C1 segment of cervical spinal cord (tissue), 14 donors: ENCODE results near the gene IL23A.
"Not testable (repeated sequence)": the region's sequence is repeated elsewhere in the genome, so short reads cannot be mapped to it uniquely, and the experiment has no call there.

Source experiments
- DNase-seq, 14 donors: peaks; one replicate each; lab custom pipeline; 2025; lab: John Stamatoyannopoulos, UW

IL23A gene, protein sequence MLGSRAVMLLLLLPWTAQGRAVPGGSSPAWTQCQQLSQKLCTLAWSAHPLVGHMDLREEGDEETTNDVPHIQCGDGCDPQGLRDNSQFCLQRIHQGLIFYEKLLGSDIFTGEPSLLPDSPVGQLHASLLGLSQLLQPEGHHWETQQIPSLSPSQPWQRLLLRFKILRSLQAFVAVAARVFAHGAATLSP

DNA sequence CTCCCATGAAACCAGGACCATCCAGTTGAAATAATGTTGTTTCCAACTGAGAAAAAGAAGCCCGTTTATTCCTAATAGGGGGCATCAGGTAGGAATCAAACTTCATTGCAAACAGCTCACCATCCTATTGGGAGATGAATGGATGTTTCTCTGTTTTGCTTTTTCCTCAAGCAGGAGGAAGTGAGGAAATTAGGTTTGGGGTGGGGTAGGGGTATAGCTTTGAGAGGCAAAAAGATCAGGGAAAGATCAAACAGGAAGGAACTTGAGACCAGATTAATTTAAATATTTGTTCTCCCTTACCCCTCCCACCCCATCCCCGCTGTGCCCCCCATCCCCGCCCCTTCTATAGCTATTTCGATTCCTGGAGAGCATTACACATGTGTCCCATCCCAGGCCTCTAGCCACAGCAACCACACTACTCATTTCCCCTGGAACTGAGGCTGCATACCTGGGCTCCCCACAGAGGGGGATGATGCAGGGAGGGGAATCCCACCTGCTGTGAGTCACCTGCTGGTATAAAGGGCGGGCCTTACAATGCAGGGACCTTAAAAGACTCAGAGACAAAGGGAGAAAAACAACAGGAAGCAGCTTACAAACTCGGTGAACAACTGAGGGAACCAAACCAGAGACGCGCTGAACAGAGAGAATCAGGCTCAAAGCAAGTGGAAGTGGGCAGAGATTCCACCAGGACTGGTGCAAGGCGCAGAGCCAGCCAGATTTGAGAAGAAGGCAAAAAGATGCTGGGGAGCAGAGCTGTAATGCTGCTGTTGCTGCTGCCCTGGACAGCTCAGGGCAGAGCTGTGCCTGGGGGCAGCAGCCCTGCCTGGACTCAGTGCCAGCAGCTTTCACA, at the start of gene IL23A:
Gene IL23A (plus strand): TSS at position 577 of the 850 bp plus-strand sequence. CDS start 161 bp downstream, at position 738.
- DNase-seq, result no peak

DNA sequence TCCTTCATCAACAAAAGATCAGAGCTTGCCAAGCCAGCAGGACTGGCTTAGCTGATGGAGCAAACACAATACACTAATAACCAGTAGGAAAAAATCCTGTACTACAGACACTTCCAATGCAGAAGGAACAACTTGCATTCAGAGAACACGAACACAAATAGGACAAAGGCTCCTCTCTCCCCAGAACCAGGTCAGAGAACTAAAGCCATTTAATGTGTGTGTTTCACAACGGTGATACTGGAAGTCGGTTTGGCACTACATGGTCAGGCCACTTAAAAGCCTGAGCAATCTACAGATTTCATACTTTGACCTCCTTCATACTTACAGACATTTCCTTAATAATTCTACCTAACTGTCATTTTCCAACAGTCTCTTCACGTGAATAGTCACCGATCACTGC, 44.9 kb upstream of the IL23A start:
- DNase-seq, result no peak

DNA sequence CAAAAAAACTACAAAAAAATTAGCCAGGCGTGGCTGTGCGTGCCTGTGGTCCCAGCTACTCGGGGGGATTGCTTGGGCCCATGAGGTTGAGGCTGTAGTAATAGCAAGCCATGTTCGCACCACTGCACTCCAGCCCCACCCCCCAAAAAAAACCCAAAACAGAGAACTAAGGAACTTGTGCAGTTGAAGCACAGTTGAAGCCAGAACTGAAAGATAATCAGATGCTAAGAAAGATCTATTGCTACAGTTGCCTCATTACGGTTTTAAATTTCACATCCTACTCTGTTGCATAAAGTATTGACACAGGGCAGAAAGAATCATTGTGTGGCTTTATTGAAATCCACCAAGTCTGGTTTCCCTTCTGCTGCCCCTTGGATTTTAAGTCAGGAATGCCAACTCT, 42.4 kb upstream of the IL23A start:
- no peak for DNase-seq

DNA sequence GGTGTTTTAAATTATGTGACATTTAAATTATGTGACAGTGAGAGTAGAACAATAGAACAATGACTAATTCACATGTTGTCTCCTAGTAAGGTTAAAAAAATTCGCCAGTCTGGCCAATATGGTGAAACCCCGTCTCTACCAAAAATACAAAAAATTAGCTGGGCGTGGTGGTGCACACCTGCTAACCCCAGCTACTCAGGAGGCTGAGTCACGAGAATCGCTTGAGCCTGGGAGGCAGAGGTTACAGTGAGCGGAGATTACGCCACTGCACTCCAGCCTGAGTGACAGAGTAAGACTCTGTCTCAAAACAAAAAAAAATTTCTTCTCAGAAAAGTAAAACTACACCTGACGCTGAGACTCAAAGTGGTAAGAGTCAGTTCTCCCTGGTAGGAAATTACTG, 41.3 kb upstream of the IL23A start:
- DNase-seq, result no peak

DNA sequence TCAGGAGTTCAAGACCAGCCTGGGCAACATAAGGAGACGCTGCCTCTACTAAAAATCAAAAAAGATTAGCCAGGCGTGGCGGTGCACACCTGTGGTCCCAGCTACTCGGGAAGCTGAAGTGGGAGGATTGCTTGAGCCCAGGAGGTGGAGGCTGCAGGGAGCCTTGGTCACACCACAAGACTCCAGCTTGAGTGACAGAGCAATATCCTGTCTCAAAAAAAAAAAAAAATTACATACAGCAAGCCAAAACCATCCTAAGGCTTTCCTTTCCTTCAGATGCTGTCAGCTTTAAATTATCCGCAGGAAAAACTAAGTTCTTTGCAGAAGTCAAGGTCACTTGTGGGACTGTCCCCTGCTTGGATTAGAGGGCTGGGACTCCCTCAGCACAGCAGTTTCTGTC, 39.9 kb upstream of the IL23A start:
- no peak for DNase-seq

DNA sequence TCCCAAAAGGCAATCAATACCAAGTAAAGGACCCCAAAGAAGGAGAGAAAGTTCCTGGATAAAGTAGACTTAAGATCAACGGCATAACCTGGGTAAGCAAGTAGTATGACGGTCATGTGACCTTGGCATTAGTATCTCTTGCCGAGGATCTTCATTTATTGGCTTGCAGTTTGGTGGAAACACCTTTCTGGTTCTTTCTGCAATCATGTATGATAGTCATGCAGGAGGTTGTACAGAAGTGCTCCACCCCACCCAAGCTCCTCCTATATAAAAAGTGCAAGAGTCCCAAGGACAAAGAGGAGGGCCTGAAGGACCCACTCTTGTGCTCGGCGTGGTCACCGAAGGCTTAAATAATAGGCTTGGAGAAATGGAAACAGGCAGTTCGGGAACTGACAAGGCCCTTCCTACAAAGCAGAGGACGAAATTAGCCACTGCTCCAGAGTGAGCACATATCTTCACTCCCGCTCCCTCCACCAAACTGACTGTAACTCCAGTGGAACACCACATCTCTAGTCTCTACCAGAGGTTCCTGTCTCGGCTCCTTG, 39.3 kb upstream of the IL23A start:
- peak in 2 of 14 donors; percentile 46 to 71 for DNase-seq

DNA sequence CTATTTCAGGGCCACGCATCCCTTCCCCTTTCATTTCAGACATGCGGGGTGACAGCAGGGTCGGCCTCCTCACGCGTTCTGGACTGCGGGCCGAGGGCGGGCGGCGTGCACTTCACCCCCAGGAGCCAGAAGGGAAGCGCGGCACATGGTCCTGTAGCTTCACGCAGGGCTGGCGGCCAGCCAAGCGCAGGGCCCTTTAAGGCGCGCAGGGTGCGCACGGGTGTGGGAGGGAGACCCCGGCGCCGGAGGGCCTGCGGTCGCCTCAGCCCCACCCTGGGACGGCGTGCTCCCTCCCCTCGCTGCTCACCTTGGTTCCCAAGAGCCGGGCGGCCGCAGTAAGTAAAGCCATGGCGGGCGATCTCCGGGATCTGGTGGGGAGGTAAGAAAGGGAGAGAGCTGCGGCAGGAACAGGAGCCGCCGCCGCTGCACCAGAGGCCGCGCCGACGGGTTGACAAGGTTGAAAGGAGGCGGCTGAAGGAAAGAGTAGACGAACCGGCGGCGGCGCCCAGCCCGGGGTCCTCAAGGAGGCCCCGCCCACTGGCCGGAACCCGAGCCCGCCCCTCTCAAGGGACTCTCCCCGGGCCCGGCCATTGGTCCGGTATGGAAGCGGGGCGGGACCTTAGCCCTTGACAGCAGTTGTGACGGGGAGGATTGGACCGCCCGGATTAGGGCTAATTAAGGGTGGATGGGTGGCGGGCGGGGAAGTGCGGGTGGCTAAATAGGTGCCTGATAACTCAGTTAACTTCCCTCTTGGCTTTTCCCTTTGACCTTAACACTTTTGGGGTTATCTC, 38.6 kb upstream of the IL23A start, which contains the start of gene CS:
Gene CS (minus strand): TSS at position 478 of the 791 bp plus-strand sequence. CDS start 129 bp downstream, at position 349.
- peak; percentile 56 to 97 (median 91) for DNase-seq

DNA sequence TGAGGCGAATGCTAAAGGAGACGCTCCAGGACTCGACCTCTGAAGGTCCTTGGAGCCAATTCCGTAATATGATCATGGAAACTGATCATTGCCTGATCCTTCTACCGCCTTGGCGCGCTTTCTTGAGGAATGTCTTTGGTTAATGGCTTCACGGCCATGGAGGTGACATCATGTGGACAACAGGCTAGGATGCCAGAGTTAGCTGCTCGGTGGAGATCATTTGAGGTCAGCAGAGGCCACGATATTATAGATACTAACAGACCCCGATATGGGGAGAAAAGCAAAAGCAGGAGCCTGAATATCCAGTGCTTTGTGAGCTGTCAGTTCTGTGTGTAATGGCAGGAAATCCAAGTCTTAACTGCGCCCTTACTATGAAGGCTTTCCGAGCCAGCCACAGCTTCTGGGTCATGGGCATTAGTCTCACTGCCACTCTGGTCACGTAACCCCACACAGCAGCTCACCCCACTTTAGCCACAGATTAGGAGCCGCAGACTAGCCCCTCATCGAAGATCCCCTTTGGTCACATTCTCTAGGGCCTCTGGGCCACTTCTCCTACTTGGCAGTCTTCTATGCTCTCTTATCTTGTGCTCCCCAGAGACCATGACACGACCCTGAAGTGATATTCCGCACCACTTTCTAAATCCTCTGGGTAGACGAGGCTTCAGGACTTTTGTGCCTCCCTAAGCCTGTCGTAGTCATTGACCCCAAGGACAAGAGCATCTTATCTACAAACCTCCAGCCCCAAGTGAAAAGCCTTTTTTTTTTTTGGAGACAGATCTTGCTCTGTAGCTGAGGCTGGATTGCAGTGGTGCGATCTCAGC, 37.8 kb upstream of the IL23A start:
- no peak for DNase-seq

DNA sequence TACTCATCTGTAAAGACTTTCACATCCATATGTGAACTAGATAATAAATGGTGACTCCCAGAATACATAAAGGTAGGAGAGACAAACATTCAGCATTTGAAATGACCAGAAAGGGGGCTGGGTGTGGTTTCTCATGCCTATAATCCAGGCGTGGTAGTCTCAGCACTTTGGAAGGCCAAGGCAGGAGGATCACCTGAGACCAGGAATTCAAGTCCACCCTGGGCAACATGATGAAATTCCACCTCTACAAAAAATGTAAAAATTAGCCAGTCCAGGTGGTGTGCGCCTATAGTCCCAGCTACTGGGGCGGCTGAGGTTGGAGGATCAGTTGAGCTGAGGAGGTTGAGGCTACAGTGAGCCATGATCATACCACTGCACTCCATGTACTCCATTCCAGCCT, 34.4 kb upstream of the IL23A start:
- no peak for DNase-seq

DNA sequence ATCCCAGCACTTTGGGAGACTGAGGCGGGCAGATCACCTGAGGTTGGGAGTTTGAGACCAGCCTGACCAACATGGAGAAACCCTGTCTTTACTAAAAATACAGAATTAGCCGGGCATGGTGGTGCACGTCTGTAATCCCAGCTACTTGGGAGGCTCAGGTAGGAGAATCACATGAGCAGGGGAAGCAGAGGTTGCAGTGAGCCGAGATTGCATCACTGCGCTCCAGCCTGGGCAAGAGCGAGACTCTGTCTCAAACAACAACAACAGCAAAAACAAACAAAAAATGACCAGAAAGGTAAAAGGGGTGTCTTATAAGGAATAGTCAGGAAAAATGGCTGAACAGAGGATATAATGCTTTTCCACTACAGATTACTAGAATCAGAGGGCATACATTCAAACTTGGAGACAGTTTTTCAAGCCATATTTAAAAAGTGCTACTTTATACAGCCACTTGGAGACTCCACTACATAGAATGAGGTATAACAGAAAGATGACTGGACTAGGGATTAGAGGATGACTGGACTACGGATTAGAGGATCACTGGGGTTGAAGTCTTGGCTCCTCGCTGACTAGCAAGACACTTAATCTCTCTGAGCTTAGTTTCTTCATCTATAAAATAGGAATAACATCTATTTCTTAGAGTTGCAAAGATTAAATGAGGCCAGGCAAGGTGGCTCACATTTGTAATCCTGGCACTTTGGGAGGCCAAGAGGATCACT, 33.7 kb upstream of the IL23A start:
- DNase-seq, result no peak

DNA sequence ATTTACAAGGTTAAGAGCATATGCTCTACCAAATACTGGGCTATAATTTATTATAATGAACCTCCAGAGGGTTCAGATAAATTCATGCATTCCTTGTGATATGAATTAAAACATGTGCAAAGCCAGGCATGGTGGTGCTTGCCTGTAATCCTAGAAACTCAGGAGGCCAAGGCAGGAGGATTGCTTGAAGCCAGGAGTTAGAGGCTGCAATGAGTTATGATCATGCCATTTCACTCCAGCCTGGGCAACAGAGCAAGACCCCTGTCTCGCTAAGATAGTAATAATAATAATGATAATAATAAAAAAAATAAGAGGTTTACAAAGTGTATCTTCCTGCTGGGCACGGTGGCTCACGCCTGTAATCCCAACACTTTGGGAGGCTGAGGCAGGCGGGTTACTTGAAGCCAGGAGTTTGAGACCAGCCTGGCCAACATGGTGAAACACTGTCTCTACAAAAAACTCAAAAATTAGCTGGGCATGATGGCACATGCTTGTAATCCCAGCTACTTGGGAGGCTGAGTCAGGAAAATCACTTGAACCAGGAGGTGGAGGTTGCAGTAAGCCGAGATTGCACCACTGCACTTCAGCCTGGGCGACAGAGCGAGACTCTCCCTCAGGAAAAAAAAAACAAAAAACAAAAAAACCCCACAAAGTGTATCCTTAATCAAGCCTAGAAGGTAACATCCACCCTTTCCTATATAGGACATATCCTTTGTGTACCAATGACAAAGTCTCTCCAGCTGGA, 31.3 kb upstream of the IL23A start:
- DNase-seq, result no peak

DNA sequence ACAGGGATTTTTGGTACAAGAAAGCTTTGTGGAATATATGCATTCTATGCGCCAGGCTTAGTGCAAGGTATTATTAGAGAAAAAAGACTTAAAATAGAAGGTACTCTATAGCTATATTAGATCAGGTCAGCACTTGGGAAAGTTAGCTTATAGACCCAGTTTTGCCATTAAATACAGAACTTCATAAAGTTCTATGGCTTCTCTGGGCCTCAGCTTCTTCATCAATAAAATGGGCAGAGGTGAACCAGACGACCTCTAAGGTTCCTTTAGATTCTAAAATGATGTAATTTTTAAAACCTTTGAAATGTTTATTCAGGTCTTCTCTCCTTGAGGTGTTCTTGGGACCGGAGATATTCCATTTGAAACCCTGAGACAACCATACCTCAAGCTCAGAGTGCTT, 30.0 kb upstream of the IL23A start:
- no peak for DNase-seq

DNA sequence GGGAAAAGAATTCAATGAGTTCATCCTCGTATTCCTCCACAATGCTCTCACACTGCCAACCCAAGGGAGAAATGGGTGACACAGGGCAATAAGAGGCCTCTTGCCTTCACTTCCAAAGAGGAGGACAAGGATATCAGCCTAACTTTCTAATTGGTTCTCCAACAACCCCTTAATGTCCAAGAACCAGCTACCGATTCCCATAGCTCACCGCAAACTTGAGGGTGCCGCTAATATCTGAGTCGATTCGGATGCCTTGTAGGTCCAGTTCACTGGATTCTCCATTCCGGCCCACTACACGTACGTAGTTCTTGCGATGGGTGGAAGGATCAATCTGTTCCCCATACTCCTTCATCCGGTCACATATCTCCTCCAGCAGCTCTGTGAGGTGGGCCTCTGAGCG, 27.7 kb upstream of the IL23A start:
- no peak for DNase-seq

DNA sequence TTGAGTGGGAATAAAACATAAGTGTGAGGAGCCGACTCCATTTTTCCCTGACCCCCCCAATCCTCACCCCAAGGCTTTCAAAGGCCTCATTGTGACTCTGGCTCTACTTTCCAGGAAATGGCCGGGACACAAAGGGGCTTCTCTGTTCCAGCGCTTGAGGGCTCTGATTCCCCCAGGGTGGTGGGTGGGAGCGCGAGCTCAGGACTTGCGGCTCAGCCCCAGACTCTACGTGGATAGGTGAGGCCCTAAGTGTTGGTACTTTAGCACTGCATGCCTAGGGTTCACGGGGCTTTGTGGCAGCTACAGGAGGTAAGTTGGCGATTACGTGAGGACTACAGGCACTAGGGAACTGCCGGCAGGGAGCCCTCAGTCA, 23.4 kb upstream of the IL23A start:
- DNase-seq, result peak in 11 of 14 donors; percentile 11 to 77 (median 63)

DNA sequence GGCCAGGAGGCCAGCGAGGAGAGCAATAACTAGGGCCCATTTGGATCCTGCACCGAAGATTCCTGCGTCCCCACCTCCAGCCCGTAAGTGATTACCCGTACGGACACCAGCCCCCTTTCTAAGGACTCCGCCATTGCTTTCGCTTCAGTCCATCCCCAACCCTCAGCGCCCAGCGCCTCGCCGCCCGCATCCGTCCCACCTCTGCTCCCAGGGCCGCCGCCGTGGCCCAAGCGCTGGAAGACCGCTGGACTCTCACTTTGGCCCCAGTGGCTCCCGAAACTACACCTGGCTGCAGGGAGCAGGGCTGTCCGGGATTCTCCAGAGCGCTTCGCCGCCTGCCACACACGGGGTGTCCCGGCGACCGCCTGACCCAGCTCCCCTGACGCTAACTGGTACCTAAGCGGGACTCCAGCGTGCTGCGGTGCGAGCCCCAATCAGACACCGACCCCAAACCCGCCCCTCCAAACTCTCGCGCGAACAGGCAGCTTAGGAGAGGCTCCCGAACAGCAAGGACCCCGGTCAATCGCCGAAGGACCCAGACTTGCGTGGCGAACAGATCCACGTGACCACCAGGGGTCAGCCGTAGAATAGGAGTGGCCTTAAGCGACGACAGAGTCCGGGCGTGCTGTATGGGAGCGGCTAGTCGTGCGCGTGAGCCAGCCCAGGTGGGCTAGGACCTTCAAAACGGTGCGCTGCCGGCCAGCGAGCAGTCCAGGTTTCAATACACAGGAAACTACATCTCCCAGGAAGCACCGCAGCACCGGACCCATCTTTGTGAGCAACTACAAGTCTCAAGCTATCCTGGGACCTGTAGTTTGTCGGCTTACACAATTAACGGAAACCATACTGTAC, 22.8 kb upstream of the IL23A start, which contains the start of gene CNPY2:
Gene CNPY2 (minus strand): TSS at position 367 of the 852 bp plus-strand sequence. CDS start 771 bp downstream, outside the sequence.
- DNase-seq, result peak; percentile 69 to 100 (median 91)

DNA sequence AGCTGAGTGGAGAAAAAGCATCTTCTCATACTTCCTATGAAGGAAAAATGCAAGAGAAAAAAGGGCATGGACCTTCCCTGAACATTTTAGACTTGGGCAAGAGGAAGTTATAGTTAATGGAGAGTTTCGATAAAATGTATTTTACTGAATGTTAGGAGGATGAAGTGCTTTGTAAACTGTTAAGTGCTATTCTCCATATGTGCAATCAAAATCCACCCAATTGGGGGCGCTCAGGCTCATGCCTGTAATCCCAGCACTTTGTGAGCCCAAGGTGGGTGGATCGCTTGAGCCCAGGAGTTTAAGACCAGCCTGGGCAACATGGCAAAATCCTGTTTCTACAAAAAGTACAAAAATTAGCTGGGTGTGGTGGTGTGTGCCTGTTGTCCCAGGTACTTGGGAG, 21.0 kb upstream of the IL23A start:
- no peak for DNase-seq

DNA sequence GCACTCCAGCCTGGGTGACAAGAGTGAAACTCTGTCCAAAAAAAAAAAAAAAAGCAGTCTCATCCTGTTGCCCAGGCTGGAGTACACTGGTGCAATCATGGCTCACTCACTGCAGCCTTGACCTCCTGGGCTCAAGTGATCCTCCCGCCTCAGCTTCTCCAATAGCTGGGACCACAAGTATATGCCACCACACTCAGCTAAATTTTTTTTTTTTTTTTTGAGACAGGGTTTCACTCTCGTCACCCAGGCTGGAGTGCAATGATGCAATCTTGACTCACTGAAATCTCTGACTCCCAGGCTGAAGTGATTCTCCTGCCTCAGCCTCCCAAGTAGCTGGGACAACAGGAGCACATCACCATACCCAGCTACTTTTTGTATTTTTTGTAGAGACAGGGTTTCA, 17.7 kb upstream of the IL23A start:
- no peak for DNase-seq

DNA sequence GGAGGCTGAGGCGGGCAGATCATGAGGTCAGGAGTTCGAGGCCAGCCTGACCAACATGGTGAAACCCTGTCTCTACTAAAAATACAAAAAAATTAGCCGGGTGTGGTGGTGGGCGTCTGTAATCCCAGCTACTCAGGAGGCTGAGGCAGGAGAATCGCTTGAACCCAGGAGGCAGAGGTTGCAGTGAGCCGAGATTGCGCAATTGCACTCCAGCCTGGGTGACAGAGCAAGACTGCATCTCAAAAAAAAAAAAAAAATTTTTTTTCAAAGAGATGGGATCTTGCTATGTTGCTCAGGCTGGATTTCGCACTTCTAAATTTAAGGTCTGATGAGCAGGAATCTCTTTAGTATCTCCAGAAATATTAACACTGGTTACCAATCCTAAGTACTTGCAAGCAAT, 17.1 kb upstream of the IL23A start:
- DNase-seq, result not testable (repeated sequence)

DNA sequence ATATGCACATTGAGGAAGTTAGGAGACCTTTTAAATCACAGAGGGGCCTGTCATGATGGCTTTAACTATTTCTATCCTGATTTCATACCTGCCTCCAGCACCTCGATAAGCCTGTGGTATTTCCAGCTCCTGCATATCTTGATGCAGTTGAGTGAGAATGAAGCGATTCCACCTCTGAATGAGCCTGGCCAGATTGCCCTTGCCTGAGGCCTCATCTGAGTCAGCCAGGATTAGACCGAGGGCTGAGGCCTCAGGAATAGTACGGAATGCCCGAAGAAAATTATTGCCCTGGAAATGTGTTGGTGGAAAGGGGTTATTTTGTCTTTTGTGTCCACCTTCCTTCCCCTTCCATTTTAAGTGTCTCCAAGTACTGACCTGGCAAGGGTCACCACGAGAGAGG, 14.5 kb upstream of the IL23A start:
- DNase-seq, result no peak
